ENCODE measurements around the gene BTBD6. TPM values are rescaled to one million over a fixed set of nuclear protein-coding genes. Genes with fewer than 3 reads are reported as not detected.

The BTBD6 gene
- total RNA-seq, 1 experiment from 2014 or later: 16.2 TPM

DNA sequence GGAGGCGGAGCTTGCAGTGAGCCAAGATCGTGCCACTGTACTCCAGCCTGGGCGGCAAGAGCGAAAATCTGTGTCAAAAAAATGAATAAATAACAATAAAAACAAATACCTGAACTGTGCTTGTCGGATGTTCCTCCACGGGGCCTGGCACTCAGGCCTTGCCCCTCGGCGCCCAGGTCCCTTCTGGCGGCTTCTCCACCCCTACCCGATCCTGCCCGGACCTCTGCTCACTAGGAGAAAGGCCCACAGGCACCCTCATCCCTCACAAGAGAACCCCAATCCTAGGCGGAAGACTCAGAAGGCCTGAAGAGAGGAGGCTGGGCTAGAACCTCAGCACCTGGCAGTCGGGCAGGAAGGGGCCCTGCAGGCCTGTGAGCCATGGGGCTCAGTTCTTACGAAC is 21.0 kb upstream of the BTBD6 start:
- DNase-seq (ENCODE audit: extremely low read depth, low read depth): no peak

DNA sequence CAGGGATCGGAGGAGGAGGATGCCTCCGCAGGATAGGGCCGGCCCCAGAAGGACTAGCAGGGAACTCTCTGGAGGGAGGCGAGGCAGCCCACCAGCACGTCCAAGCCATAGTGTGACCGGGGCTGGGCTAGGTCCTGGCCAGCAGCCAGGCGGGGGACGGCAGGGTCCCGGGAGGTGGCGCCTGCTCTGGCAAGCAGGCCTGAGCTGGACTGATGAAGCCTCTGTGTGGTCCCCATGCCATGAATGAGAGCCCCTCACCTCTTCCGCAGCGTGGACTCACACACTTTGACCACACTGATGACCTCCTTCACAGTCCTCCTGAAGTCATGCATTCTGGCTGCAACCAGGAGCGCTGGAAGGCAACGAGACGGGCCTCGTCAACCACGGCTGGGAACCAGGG is 19.8 kb upstream of the BTBD6 start:
- no peak for DNase-seq (ENCODE audit: extremely low read depth, low read depth)

- DNase-seq (ENCODE audit: extremely low read depth, low read depth): no peak
Observed at GRCh38 chr14:105229099-105229655, 19.2 kb upstream of the BTBD6 start.

DNA sequence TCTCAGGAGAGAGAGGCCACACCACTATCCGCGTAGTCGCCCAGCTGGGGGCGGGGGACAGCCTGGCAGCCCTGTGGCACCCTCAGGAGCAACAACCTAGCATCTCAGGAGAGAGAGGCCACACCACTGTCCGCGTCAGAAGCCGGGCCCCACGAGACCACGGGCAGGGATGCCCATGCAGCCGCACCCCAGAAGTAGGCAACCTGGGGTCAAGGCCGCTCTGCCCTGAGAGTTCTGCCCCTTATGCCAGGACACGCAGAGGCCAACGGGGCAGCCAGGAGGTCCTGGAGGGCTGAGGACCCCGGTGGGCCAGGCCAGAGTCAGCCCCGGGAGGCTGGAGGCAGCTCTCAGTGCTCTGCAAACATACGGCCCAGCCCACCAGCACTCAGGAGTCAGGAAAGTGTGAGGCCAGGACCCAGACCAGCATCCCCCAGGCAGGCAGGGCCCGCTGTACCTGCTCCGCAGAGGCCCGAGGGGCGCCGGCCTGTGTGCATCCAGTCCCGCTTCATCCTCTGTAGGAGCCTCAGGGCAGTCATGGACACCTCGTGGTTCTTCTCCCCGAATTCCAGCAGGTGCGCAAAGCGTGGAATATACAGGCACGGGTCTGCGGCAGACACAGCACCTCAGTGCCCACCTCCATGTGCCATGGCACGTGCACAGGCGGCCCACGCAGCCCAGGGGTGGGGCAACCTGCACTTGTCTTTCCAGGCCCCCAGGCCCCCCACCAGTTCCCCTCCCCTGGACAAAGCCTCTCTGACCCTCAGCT is 7.3 kb upstream of the BTBD6 start:
- no peak for DNase-seq (ENCODE audit: extremely low read depth, low read depth)

GRCh38 chr14:105241641-105242040 is 6.7 kb upstream of the BTBD6 start:
- no peak for DNase-seq (ENCODE audit: extremely low read depth, low read depth)

DNA sequence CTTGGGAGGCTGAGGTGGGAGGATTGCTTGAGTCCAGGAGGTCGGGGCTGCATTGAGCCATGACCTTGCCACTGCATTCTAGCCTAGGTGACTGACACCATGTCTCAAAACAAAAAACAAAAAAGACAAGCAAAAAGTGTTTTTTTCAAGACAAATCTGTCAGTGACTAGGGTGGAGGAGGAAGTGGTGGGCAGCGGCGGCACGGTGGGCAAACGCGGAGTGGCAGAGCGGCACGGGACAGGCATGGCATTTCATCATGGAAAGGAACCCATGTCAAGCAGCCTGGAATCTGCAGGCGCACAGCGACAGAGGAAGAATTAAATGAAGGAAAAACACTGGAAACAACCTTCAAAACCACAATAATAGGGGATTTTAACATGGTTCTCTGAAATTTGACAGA is 4.0 kb upstream of the BTBD6 start:
- no peak for DNase-seq (ENCODE audit: extremely low read depth, low read depth)

DNA sequence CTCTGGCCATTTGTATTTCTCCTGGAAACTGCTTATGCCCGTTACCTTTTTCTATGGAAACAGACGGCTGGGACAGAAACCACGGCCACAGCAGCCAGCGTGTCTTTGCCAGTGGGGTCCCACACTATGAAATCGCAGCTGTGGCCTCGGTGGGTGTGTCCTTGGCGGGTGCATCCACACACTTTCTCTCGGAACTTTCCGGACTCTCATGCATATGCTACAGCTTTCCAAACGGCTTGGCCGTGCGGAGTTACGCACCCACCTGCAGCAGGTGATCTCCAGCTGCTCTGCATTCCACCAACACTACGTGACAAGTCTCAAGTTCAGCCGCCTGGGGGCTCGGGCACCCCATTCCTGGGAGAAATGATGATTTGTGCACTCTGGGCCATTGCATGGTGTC is 1.3 kb upstream of the BTBD6 start:
- no peak for DNase-seq (ENCODE audit: extremely low read depth, low read depth)

GRCh38 chr14:105247715-105248367 is 492 bp upstream of the BTBD6 start:
- no peak for DNase-seq (ENCODE audit: extremely low read depth, low read depth)

- no peak for DNase-seq (ENCODE audit: extremely low read depth, low read depth)
Observed at GRCh38 chr14:105249182-105250007, 1.1 kb downstream of the BTBD6 start.

GRCh38 chr14:105250008-105250366 is 1.7 kb downstream of the BTBD6 start:
- DNase-seq (ENCODE audit: extremely low read depth, low read depth): no peak

DNA sequence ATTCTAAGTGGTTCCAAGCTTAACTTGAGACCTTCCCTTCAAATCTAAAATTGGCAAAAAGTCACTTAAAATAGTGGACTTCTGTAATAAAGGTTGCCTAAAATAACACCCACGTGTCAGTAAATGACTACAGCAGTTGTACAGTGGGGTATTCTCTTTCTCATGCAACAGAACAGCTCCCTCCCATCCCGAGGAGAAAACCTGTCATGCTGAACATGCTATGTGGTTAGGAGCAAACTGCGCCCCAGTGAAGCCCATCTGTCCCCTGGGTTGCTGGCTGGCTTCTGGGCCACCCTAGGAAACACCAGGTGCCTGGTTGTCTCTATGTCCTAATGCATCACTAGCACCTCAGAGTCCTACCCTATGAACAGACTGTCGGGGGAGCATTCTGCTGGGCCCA is 2.7 kb downstream of the BTBD6 start:
- no peak for DNase-seq (ENCODE audit: extremely low read depth, low read depth)

DNA sequence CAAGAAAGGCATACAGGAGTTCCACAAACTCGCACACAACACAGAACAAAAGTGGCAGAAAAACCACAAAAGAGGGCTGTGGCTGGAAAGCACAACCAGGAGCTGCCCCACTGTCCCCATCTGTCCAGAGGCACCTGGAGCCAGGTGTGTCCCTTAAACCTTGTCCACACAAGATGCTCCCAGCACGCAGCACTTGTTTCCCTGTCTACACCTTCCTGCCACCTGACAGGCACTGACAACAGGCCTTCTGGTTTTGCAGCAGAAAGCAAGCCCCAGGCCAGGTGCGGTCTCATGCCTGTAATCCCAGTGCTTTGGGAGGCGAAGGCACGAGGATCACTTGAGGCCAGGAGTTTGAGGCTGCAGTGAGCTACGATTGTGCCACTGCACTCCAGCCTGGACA is 3.6 kb downstream of the BTBD6 start:
- no peak for DNase-seq (ENCODE audit: extremely low read depth, low read depth)

DNA sequence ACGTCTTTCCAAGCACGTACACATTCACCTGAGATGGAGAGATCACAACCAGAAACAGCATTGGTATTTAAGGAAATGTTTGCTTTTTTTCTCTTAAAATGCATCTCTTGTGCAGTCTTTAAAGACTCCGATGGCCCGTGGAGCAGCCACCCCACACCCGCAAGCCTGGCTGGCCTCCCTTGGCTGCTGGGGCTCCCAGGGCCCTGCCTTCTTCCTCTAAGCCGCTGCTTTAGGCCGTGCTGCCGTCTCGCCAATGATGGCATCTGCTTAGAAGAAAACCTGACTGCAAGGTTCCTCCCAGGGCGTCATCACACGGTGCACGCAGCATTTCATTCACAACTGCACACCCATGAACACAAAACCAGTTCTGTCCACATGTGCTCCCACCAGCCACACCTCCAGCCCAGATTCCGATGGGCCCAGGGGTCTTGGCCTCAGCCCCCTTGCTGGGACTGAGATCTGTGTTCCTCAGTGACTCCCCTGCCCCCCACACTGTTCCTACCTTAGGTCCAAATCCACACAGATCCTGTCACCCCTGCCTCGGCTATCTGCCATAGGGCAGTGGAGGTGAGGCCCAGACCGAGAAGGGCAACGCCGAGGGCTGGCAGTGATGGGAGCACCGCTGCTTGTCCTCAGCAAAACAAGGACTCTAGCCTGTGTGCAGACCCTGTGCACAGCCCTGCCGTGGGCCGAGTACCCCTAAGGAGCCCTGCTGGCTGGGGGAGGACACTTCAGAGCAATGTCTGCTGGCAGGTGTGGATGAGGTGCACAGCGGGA is 4.4 kb downstream of the BTBD6 start:
- no peak for DNase-seq (ENCODE audit: extremely low read depth, low read depth)

- DNase-seq (ENCODE audit: extremely low read depth, low read depth): no peak
Observed at GRCh38 chr14:105253329-105253682, 5.0 kb downstream of the BTBD6 start.

- no peak for DNase-seq (ENCODE audit: extremely low read depth, low read depth)
Observed at GRCh38 chr14:105255021-105255507, 6.7 kb downstream of the BTBD6 start.

DNA sequence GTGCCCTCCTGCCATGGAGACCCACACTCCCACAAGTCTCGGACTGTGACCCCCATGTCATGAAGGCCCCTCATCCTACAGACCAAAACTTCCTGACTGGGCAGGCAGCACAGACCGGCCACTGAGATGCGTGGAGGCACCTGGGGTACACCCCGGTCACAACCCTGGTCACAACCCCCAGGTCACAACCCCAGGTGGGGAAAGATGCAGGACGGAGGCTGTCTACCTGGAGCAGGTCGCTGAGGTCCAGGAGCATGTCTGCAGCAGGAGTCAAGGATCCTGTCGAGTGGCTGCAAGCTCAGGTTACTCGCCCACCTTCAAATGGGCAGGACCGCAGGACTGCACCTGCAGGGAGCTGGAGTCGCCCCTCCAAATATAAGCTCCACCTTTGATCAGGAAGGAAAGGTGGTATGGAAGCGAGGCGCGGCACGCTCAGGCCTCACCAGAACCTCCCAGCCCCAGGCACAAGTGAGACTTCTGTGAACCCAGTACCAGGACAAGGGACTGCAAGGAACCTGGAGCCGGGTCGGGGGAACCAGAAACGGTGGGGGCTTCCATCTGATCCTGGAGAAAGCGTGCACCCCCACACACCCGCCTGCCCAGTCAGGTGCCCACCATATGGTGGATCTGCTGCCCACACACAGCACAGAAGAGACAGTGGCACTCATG is 8.1 kb downstream of the BTBD6 start:
- no peak for DNase-seq (ENCODE audit: extremely low read depth, low read depth)

DNA sequence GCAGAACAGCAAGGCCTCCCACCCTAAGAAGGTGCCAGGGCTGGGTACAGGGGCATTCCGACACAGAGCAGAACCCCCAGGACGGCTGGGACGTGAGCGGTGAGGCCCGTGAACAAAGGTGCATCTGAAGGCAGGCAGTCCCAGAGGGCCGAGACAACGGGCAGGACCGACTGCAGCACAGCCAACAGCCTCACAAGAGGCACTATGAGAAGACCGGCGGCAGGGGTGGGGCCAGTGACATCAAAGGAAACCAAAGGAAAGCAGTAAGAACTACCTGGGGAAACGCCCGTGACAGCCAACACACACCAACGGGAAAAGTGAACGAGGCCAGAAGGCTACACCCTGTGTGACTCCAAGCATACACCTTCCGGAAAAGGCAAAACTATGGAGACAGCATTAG is 9.1 kb downstream of the BTBD6 start:
- DNase-seq (ENCODE audit: extremely low read depth, low read depth): no peak

GRCh38 chr14:105258846-105259245 is 10.5 kb downstream of the BTBD6 start:
- DNase-seq (ENCODE audit: extremely low read depth, low read depth): peak; percentile 38

GRCh38 chr14:105260959-105261358 is 12.6 kb downstream of the BTBD6 start:
- no peak for DNase-seq (ENCODE audit: extremely low read depth, low read depth)

- no peak for DNase-seq (ENCODE audit: extremely low read depth, low read depth)
Observed at GRCh38 chr14:105261781-105262180, 13.4 kb downstream of the BTBD6 start.
